ENCODE measurements around the gene ZFP91. TPM values are rescaled to one million over a fixed set of nuclear protein-coding genes. Genes with fewer than 3 reads are reported as not detected.

ZFP91 gene
- total RNA-seq, 8 experiments from 2014 or later = 24.5 to 68.7 (median 45.2) TPM

- peaks cover 0 to 2% of the 10 kb centered on the region in 2 donors for H3K4me1 ChIP-seq (replicated peaks in 1 of 2)
- no peak overlapping the region for H3K27ac ChIP-seq
- ATAC-seq (replicated peaks in 6 of 8) = no peak
- 0 to 80% (median 55%) methylated on average over 1 of the region's 1 CpG; no CpG with 5 or more reads in 6 of the 10 experiments for WGBS, 10 experiments
- H3K4me3 ChIP-seq = no peak overlapping the region
- in situ Hi-C loops (cut with MboI; ENCODE audit: low pct_unique_long_range_greater_than_20kb in 2 of 9, low sequenced_read_pairs in 9 of 9, unreplicated experiment in 9 of 9) = no loop called here
Observed at GRCh38 chr11:58640386-58641023, 61.6 kb downstream of the ZFP91 start.

DNA sequence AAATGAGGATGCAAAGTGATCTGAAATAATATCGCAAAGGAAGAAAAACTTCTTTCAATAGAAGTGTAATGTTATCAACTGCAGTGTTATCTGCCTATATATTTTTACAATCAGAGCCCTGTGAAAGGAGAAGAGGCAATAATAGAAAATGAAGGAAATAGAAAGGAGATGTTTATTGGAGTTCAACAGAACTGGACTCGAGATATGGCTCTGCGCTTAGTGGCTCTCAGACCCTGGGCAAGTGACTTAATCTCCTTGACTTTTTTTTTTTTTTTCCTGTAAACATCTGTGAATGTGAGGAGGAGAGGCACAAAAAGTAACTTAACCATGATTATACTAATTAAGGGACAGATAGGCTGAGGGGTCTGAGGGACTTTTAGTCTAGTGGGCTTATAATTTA, 62.5 kb downstream of the ZFP91 start:
- in situ Hi-C loops (cut with MboI; ENCODE audit: low pct_unique_long_range_greater_than_20kb in 2 of 9, low sequenced_read_pairs in 9 of 9, unreplicated experiment in 9 of 9) = no loop called here
- Histone ChIP-seq H3K4me1 (replicated peaks in 1 of 2) (peaks cover 0 to 2% of the 10 kb centered on the region in 2 donors), H3K27ac (no peak overlapping the region), H3K4me3 (no peak overlapping the region)
- peak in 1 of 8 experiments; percentile 19 for ATAC-seq (replicated peaks in 6 of 8)
- WGBS, 10 experiments = 36 to 100% (median 94%) methylated on average over 1 to 3 of the region's 3 CpGs

- WGBS, 10 experiments = 4 to 95% (median 71%) methylated on average over 1 to 7 of the region's 7 CpGs; no CpG with 5 or more reads in 1 of the 10 experiments
- Histone ChIP-seq H3K27ac (no peak overlapping the region), H3K4me3 (no peak overlapping the region), H3K4me1 (replicated peaks in 1 of 2) (peaks cover 0 to 2% of the 10 kb centered on the region in 2 donors)
- in situ Hi-C loops (cut with MboI; ENCODE audit: low pct_unique_long_range_greater_than_20kb in 2 of 9, low sequenced_read_pairs in 9 of 9, unreplicated experiment in 9 of 9) = no loop called here
- ATAC-seq (replicated peaks in 6 of 8) = peak in 4 of 8 experiments; percentile 71 to 91 (median 84)
Observed at GRCh38 chr11:58641803-58642581, 63.1 kb downstream of the ZFP91 start.

- ATAC-seq (replicated peaks in 6 of 8) = no peak
- no peak overlapping the region for H3K4me3 ChIP-seq
- in situ Hi-C loops (cut with MboI; ENCODE audit: low pct_unique_long_range_greater_than_20kb in 2 of 9, low sequenced_read_pairs in 9 of 9, unreplicated experiment in 9 of 9) = no loop called here
- no peaks in the 10 kb centered on the region for H3K4me1 ChIP-seq (replicated peaks in 1 of 2)
- H3K27ac ChIP-seq = no peak overlapping the region
Observed at GRCh38 chr11:58645854-58646253, 67.0 kb downstream of the ZFP91 start.

DNA sequence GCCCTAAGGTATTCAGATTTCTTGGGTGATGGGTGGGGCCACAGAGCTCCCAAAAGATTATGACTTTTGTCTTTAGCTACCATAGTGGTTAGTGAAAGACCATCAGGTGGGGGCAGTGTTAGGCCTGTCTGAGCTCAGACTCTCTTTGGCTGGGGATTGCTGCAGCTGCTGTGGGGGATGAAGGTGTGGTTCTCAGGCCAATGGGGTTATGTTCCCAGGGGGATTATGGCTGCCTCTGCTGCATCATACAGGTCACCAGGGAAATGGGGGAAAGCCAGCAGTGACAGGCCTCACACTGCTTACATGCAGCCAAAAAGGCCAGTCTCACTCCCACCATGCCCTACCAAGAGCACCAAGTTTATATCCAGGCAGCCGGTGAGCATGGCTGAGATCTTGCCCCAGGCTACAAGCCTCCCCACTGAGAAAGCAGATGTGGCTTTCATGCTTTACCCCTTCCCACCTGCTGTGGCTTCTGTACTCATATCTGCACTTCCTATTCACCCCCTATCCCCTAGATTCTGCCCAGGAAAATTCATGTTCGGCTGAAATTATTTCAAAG, 68.4 kb downstream of the ZFP91 start:
- Histone ChIP-seq H3K27ac (no peak overlapping the region), H3K4me3 (no peak overlapping the region), H3K4me1 (replicated peaks in 1 of 2) (no peaks in the 10 kb centered on the region)
- in situ Hi-C loops (cut with MboI; ENCODE audit: low pct_unique_long_range_greater_than_20kb in 2 of 9, low sequenced_read_pairs in 9 of 9, unreplicated experiment in 9 of 9) = no loop called here
- 0 to 89% (median 85%) methylated on average over 1 to 2 of the region's 2 CpGs; no CpG with 5 or more reads in 6 of the 10 experiments for WGBS, 10 experiments
- ATAC-seq (replicated peaks in 6 of 8) = peak in 1 of 8 experiments; percentile 7

GRCh38 chr11:58647866-58648265, 69.0 kb downstream of the ZFP91 start:
- no peak overlapping the region for H3K4me3 ChIP-seq
- 20 to 100% (median 68%) methylated on average over 1 of the region's 1 CpG; no CpG with 5 or more reads in 6 of the 10 experiments for WGBS, 10 experiments
- no peak overlapping the region for H3K27ac ChIP-seq
- in situ Hi-C loops (cut with MboI; ENCODE audit: low pct_unique_long_range_greater_than_20kb in 2 of 9, low sequenced_read_pairs in 9 of 9, unreplicated experiment in 9 of 9) = no loop called here
- no peak for ATAC-seq (replicated peaks in 6 of 8)
- no peaks in the 10 kb centered on the region for H3K4me1 ChIP-seq (replicated peaks in 1 of 2)

GRCh38 chr11:58649623-58650022, 70.8 kb downstream of the ZFP91 start:
- no peak overlapping the region for H3K4me3 ChIP-seq
- no peaks in the 10 kb centered on the region for H3K4me1 ChIP-seq (replicated peaks in 1 of 2)
- no peak overlapping the region for H3K27ac ChIP-seq
- ATAC-seq (replicated peaks in 6 of 8) = no peak
- in situ Hi-C loops (cut with MboI; ENCODE audit: low pct_unique_long_range_greater_than_20kb in 2 of 9, low sequenced_read_pairs in 9 of 9, unreplicated experiment in 9 of 9) = loop anchor here in 2 of 9 experiments (10.0 to 25.0 kb wide), 3 partner anchors 135 to 263 kb away; no protein-coding TSS in a partner anchor

- WGBS, 10 experiments = 11 to 100% (median 78%) methylated on average over 1 of the region's 1 CpG; no CpG with 5 or more reads in 3 of the 10 experiments
- in situ Hi-C loops (cut with MboI; ENCODE audit: low pct_unique_long_range_greater_than_20kb in 2 of 9, low sequenced_read_pairs in 9 of 9, unreplicated experiment in 9 of 9) = loop anchor here in 2 of 9 experiments (10.0 to 25.0 kb wide), 3 partner anchors 134 to 262 kb away; no protein-coding TSS in a partner anchor
- peak in 1 of 8 experiments; percentile 15 for ATAC-seq (replicated peaks in 6 of 8)
Observed at GRCh38 chr11:58650496-58650895, 71.6 kb downstream of the ZFP91 start.

GRCh38 chr11:58652726-58653280, 73.9 kb downstream of the ZFP91 start:
- WGBS, 10 experiments = 0 to 71% (median 46%) methylated on average over 1 to 2 of the region's 2 CpGs; no CpG with 5 or more reads in 4 of the 10 experiments

More at GRCh38 chr11:58650496-58650895, 71.6 kb downstream of the ZFP91 start:
- Histone ChIP-seq H3K4me3 (no peak overlapping the region), H3K4me1 (replicated peaks in 1 of 2) (no peaks in the 10 kb centered on the region), H3K27ac (no peak overlapping the region)

GRCh38 chr11:58654079-58654907, 75.4 kb downstream of the ZFP91 start:
- in situ Hi-C loops (cut with MboI; ENCODE audit: low pct_unique_long_range_greater_than_20kb in 2 of 9, low sequenced_read_pairs in 9 of 9, unreplicated experiment in 9 of 9) = loop anchor here in 2 of 9 experiments (10.0 to 25.0 kb wide), 3 partner anchors 131 to 258 kb away; no protein-coding TSS in a partner anchor
- ATAC-seq (replicated peaks in 6 of 8) = peak; percentile 78 to 100 (median 94)
- 0 to 75% (median 34%) methylated on average over 1 to 11 of the region's 12 CpGs; no CpG with 5 or more reads in 1 of the 10 experiments for WGBS, 10 experiments

More at GRCh38 chr11:58652726-58653280, 73.9 kb downstream of the ZFP91 start:
- no peak overlapping the region for H3K27ac ChIP-seq
- ATAC-seq (replicated peaks in 6 of 8) = no peak
- in situ Hi-C loops (cut with MboI; ENCODE audit: low pct_unique_long_range_greater_than_20kb in 2 of 9, low sequenced_read_pairs in 9 of 9, unreplicated experiment in 9 of 9) = loop anchor here in 2 of 9 experiments (10.0 to 25.0 kb wide), 3 partner anchors 132 to 259 kb away; no protein-coding TSS in a partner anchor
- H3K4me3 ChIP-seq = no peak overlapping the region
- H3K4me1 ChIP-seq (replicated peaks in 1 of 2) = no peaks in the 10 kb centered on the region

DNA sequence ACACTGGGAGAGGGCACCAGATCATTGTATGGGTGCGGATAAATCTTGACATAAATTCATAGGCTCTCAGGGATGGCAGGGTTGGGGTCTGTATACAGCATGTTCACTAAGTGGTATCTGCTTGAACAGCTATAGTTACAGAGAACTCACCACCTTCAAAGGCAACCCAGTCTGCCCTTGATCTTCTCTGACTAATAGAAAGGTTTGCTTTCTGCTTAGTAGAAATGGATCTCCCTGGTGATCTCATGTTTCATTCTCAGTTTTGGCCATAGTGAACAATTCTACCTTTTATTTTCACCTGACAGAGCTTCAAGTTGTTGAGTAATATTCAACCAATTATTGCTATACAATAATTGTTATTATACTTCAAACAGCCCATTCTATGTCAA, 76.0 kb downstream of the ZFP91 start:
- no peaks in the 10 kb centered on the region for H3K4me1 ChIP-seq (replicated peaks in 1 of 2)
- in situ Hi-C loops (cut with MboI; ENCODE audit: low pct_unique_long_range_greater_than_20kb in 2 of 9, low sequenced_read_pairs in 9 of 9, unreplicated experiment in 9 of 9) = loop anchor here in 2 of 9 experiments (10.0 to 25.0 kb wide), 3 partner anchors 130 to 257 kb away; no protein-coding TSS in a partner anchor
- 67 to 100% (median 100%) methylated on average over 1 of the region's 1 CpG; no CpG with 5 or more reads in 7 of the 10 experiments for WGBS, 10 experiments
- H3K27ac ChIP-seq = no peak overlapping the region
- ATAC-seq (replicated peaks in 6 of 8) = no peak
- no peak overlapping the region for H3K4me3 ChIP-seq

More at GRCh38 chr11:58654079-58654907, 75.4 kb downstream of the ZFP91 start:
- Histone ChIP-seq H3K4me1 (replicated peaks in 1 of 2) (no peaks in the 10 kb centered on the region), H3K4me3 (no peak overlapping the region), H3K27ac (no peak overlapping the region)

DNA sequence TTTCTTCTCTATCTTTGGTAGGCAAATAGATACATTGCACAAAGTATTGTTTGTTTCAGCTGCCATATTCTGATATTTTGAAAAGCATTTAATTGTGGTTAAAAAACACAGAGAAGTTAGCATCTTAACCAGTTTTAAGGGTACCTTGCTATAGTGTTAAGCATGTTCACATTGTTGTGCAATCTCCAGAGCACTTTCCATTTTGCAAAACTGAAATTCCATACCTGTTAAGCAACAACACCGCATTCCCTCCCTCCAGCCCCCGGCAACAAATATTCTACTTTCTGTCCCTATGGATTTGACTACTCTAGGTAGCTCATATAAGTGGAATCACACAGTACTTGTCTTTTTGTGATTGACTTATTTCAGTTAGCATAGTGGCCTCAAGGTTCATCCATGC, 77.5 kb downstream of the ZFP91 start:
- Histone ChIP-seq H3K4me1 (replicated peaks in 1 of 2) (no peaks in the 10 kb centered on the region), H3K4me3 (no peak overlapping the region), H3K27ac (no peak overlapping the region)
- in situ Hi-C loops (cut with MboI; ENCODE audit: low pct_unique_long_range_greater_than_20kb in 2 of 9, low sequenced_read_pairs in 9 of 9, unreplicated experiment in 9 of 9) = loop anchor here in 2 of 9 experiments (10.0 to 25.0 kb wide), 3 partner anchors 128 to 256 kb away; no protein-coding TSS in a partner anchor
- WGBS, 10 experiments = 80 to 100% (median 94%) methylated on average over 1 to 2 of the region's 2 CpGs
- ATAC-seq (replicated peaks in 6 of 8) = no peak
